ENCODE measurements around the gene ALDOC. TPM values are rescaled to one million over a fixed set of nuclear protein-coding genes. Genes with fewer than 3 reads are reported as not detected.
"Not testable (repeated sequence)": the region's sequence is repeated elsewhere in the genome, so short reads cannot be mapped to it uniquely, and the experiment has no call there.

The ALDOC gene
- total and polyA plus RNA-seq, 4 donors, result 15.4 to 30.4 (median 24.6) TPM

- Histone ChIP-seq H3K36me3 (ENCODE audit: control insufficient read depth in 1 of 2, insufficient read depth in 2 of 2, low read length in 1 of 2) (peaks cover 0 to 13% of the 10 kb centered on the region in 2 donors), H3K9me3 (ENCODE audit: control insufficient read depth, low read length) (no peaks in the 10 kb centered on the region), H3K4me3 (ENCODE audit: low read length in 2 of 2) (no peak within 1 kb of the TSS), H3K27ac (ENCODE audit: low read depth in 1 of 2, low read length in 2 of 2) (no peak within 1 kb of the TSS), H3K27me3 (ENCODE audit: control insufficient read depth in 1 of 2, insufficient read depth in 2 of 2, low read length in 1 of 2) (no peaks in the 10 kb centered on the region), H3K4me1 (ENCODE audit: control insufficient read depth in 1 of 2, insufficient read depth in 2 of 2, low read length in 2 of 2) (no peaks in the 10 kb centered on the region)
- WGBS, 2 donors, result 78 to 80% methylated on average over 5 of the region's 5 CpGs
- no peak for DNase-seq
- intact Hi-C loops (cut with DNase I), result loop anchor here (2.0 to 5.0 kb wide), 4 partner anchors 67 to 122 kb away; no protein-coding TSS in a partner anchor
- ATAC-seq (ENCODE audit: low FRiP score), result no peak
Measured at GRCh38 chr17:28613931-28614381, 37.3 kb upstream of the ALDOC start, which contains the start of gene RSKR. RSKR (minus strand) TSS chr17:28614185; CDS start chr17:28614161, 24 bp downstream.

GRCh38 chr17:28612936-28613872, 36.5 kb upstream of the ALDOC start:
- ATAC-seq (ENCODE audit: low FRiP score), result peak; percentile 71
- Histone ChIP-seq H3K27ac (ENCODE audit: low read depth in 1 of 2, low read length in 2 of 2) (no peak overlapping the region), H3K9me3 (ENCODE audit: control insufficient read depth, low read length) (no peaks in the 10 kb centered on the region), H3K27me3 (ENCODE audit: control insufficient read depth in 1 of 2, insufficient read depth in 2 of 2, low read length in 1 of 2) (no peaks in the 10 kb centered on the region), H3K4me3 (ENCODE audit: low read length in 2 of 2) (no peak overlapping the region), H3K36me3 (ENCODE audit: control insufficient read depth in 1 of 2, insufficient read depth in 2 of 2, low read length in 1 of 2) (peaks cover 0 to 11% of the 10 kb centered on the region in 2 donors), H3K4me1 (ENCODE audit: control insufficient read depth in 1 of 2, insufficient read depth in 2 of 2, low read length in 2 of 2) (no peaks in the 10 kb centered on the region)
- no peak for DNase-seq
- 73 to 76% methylated on average over 6 of the region's 6 CpGs for WGBS, 2 donors
- intact Hi-C loops (cut with DNase I), result loop anchor here (2.0 to 5.0 kb wide), 4 partner anchors 66 to 121 kb away; no protein-coding TSS in a partner anchor

GRCh38 chr17:28612531-28612930, 35.8 kb upstream of the ALDOC start:
- intact Hi-C loops (cut with DNase I), result loop anchor here (2.0 to 5.0 kb wide), 4 partner anchors 65 to 120 kb away; no protein-coding TSS in a partner anchor
- H3K4me3 ChIP-seq (ENCODE audit: low read length in 2 of 2), result no peak overlapping the region

GRCh38 chr17:28610376-28610775, 33.7 kb upstream of the ALDOC start:
- Histone ChIP-seq H3K27me3 (ENCODE audit: control insufficient read depth in 1 of 2, insufficient read depth in 2 of 2, low read length in 1 of 2) (no peaks in the 10 kb centered on the region), H3K4me3 (ENCODE audit: low read length in 2 of 2) (no peak overlapping the region), H3K36me3 (ENCODE audit: control insufficient read depth in 1 of 2, insufficient read depth in 2 of 2, low read length in 1 of 2) (peaks cover 0 to 4% of the 10 kb centered on the region in 2 donors), H3K27ac (ENCODE audit: low read depth in 1 of 2, low read length in 2 of 2) (no peak overlapping the region), H3K4me1 (ENCODE audit: control insufficient read depth in 1 of 2, insufficient read depth in 2 of 2, low read length in 2 of 2) (no peaks in the 10 kb centered on the region), H3K9me3 (ENCODE audit: control insufficient read depth, low read length) (no peaks in the 10 kb centered on the region)
- DNase-seq (no peak), ATAC-seq (ENCODE audit: low FRiP score) (no peak)
- 84 to 85% methylated on average over 8 of the region's 8 CpGs for WGBS, 2 donors
- intact Hi-C loops (cut with DNase I), result loop anchor here (5.0 kb wide), 3 partner anchors 63 to 118 kb away; no protein-coding TSS in a partner anchor

More at GRCh38 chr17:28612531-28612930, 35.8 kb upstream of the ALDOC start:
- Histone ChIP-seq H3K4me1 (ENCODE audit: control insufficient read depth in 1 of 2, insufficient read depth in 2 of 2, low read length in 2 of 2) (no peaks in the 10 kb centered on the region), H3K9me3 (ENCODE audit: control insufficient read depth, low read length) (no peaks in the 10 kb centered on the region), H3K27me3 (ENCODE audit: control insufficient read depth in 1 of 2, insufficient read depth in 2 of 2, low read length in 1 of 2) (no peaks in the 10 kb centered on the region), H3K36me3 (ENCODE audit: control insufficient read depth in 1 of 2, insufficient read depth in 2 of 2, low read length in 1 of 2) (peaks cover 0 to 11% of the 10 kb centered on the region in 2 donors), H3K27ac (ENCODE audit: low read depth in 1 of 2, low read length in 2 of 2) (no peak overlapping the region)
- 54 to 66% methylated on average over 2 of the region's 2 CpGs for WGBS, 2 donors
- ATAC-seq (ENCODE audit: low FRiP score) (peak; percentile 12), DNase-seq (no peak)

- DNase-seq; H3K27ac ChIP-seq (ENCODE audit: low read depth in 1 of 2, low read length in 2 of 2); H3K4me3 ChIP-seq (ENCODE audit: low read length in 2 of 2); H3K36me3 ChIP-seq (ENCODE audit: control insufficient read depth in 1 of 2, insufficient read depth in 2 of 2, low read length in 1 of 2); H3K27me3 ChIP-seq (ENCODE audit: control insufficient read depth in 1 of 2, insufficient read depth in 2 of 2, low read length in 1 of 2); H3K4me1 ChIP-seq (ENCODE audit: control insufficient read depth in 1 of 2, insufficient read depth in 2 of 2, low read length in 2 of 2); H3K9me3 ChIP-seq (ENCODE audit: control insufficient read depth, low read length); intact Hi-C loops (cut with DNase I); ATAC-seq (ENCODE audit: low FRiP score): not testable (repeated sequence)
- WGBS, 2 donors, result 90 to 91% methylated on average over 10 to 31 of the region's 31 CpGs
Measured at GRCh38 chr17:28604031-28604430, 27.3 kb upstream of the ALDOC start.

- Histone ChIP-seq H3K4me3 (ENCODE audit: low read length in 2 of 2) (peak overlapping the region; percentile 29 to 77), H3K4me1 (ENCODE audit: control insufficient read depth in 1 of 2, insufficient read depth in 2 of 2, low read length in 2 of 2) (no peaks in the 10 kb centered on the region), H3K27ac (ENCODE audit: low read depth in 1 of 2, low read length in 2 of 2) (peak overlapping the region; percentile 23 to 94), H3K9me3 (ENCODE audit: control insufficient read depth, low read length) (no peaks in the 10 kb centered on the region), H3K27me3 (ENCODE audit: control insufficient read depth in 1 of 2, insufficient read depth in 2 of 2, low read length in 1 of 2) (no peaks in the 10 kb centered on the region), H3K36me3 (ENCODE audit: control insufficient read depth in 1 of 2, insufficient read depth in 2 of 2, low read length in 1 of 2) (no peaks in the 10 kb centered on the region)
- DNase-seq (peak; percentile 80 to 93), ATAC-seq (ENCODE audit: low FRiP score) (peak; percentile 81)
- WGBS, 2 donors, result 4 to 6% methylated on average over 40 of the region's 40 CpGs
- intact Hi-C loops (cut with DNase I), result loop anchor here (2.0 to 5.0 kb wide), 2 partner anchors 47 kb away; partner anchors contain the start of gene UNC119 (in 2 of the 2)
Measured at GRCh38 chr17:28599311-28600184, 22.9 kb upstream of the ALDOC start.

- H3K27ac ChIP-seq (ENCODE audit: low read depth in 1 of 2, low read length in 2 of 2), result peak within 1 kb of the TSS; percentile 23 to 94
- intact Hi-C loops (cut with DNase I), result loop anchor here (2.0 to 5.0 kb wide), 2 partner anchors 46 to 47 kb away; partner anchors contain the start of gene UNC119 (in 2 of the 2)
- peak; percentile 99 for ATAC-seq (ENCODE audit: low FRiP score)
- 1% methylated on average over 44 of the region's 44 CpGs for WGBS, 2 donors
- H3K36me3 ChIP-seq (ENCODE audit: control insufficient read depth in 1 of 2, insufficient read depth in 2 of 2, low read length in 1 of 2), result no peaks in the 10 kb centered on the region
- peak within 1 kb of the TSS; percentile 29 to 77 for H3K4me3 ChIP-seq (ENCODE audit: low read length in 2 of 2)
- no peaks in the 10 kb centered on the region for H3K9me3 ChIP-seq (ENCODE audit: control insufficient read depth, low read length)
- no peaks in the 10 kb centered on the region for H3K4me1 ChIP-seq (ENCODE audit: control insufficient read depth in 1 of 2, insufficient read depth in 2 of 2, low read length in 2 of 2)
- peak; percentile 95 to 97 for DNase-seq
- H3K27me3 ChIP-seq (ENCODE audit: control insufficient read depth in 1 of 2, insufficient read depth in 2 of 2, low read length in 1 of 2), result no peaks in the 10 kb centered on the region
Measured at GRCh38 chr17:28598799-28599310, 22.2 kb upstream of the ALDOC start, which contains the start of gene SPAG5. SPAG5 (minus strand) TSS chr17:28599025; CDS start chr17:28598946, 79 bp downstream.

- DNase-seq (no peak), ATAC-seq (ENCODE audit: low FRiP score) (no peak)
- no peaks in the 10 kb centered on the region for H3K4me1 ChIP-seq (ENCODE audit: control insufficient read depth in 1 of 2, insufficient read depth in 2 of 2, low read length in 2 of 2)
- intact Hi-C loops (cut with DNase I), result loop anchor here (2.0 to 5.0 kb wide), 2 partner anchors 46 kb away; partner anchors contain the start of gene UNC119 (in 2 of the 2)
- no peak overlapping the region for H3K27ac ChIP-seq (ENCODE audit: low read depth in 1 of 2, low read length in 2 of 2)
- H3K4me3 ChIP-seq (ENCODE audit: low read length in 2 of 2), result peak overlapping the region in 1 of 2 donors; percentile 4
- no peaks in the 10 kb centered on the region for H3K36me3 ChIP-seq (ENCODE audit: control insufficient read depth in 1 of 2, insufficient read depth in 2 of 2, low read length in 1 of 2)
- no peaks in the 10 kb centered on the region for H3K9me3 ChIP-seq (ENCODE audit: control insufficient read depth, low read length)
- H3K27me3 ChIP-seq (ENCODE audit: control insufficient read depth in 1 of 2, insufficient read depth in 2 of 2, low read length in 1 of 2), result no peaks in the 10 kb centered on the region
- WGBS, 2 donors, result 1 to 2% methylated on average over 17 of the region's 17 CpGs
Measured at GRCh38 chr17:28598389-28598788, 21.7 kb upstream of the ALDOC start.

All from aorta (tissue), 5 donors.